GM21360 (cell line): ENCODE results near the gene CITED2.
"Not testable (repeated sequence)": the region's sequence is repeated elsewhere in the genome, so short reads cannot be mapped to it uniquely, and the experiment has no call there.

Experiments
- ATAC-seq: cut with Tn5 transposase; IDR thresholded peaks from one replicate; pipeline ENCODE4 v1.9.1; 2021; ENCODE audit warnings: mild to moderate bottlenecking, moderate library complexity; ENCODE audit not compliant: unreplicated experiment

The CITED2 gene

GRCh38 chr6:139374357-139375225, at the start of gene CITED2:
Gene CITED2 (minus strand): TSS chr6:139374648. CDS start chr6:139373944, 704 bp downstream.
- peak; percentile 68 for ATAC-seq

- no peak for ATAC-seq
Measured at GRCh38 chr6:139423037-139423703, 48.7 kb upstream of the CITED2 start.

GRCh38 chr6:139422105-139423036, 47.9 kb upstream of the CITED2 start:
- no peak for ATAC-seq

GRCh38 chr6:139418481-139419132, 44.2 kb upstream of the CITED2 start:
- no peak for ATAC-seq

- no peak for ATAC-seq
Measured at GRCh38 chr6:139416146-139416545, 41.7 kb upstream of the CITED2 start.

- no peak for ATAC-seq
Measured at GRCh38 chr6:139415365-139415764, 40.9 kb upstream of the CITED2 start.

- not testable (repeated sequence) for ATAC-seq
Measured at GRCh38 chr6:139412103-139412502, 37.7 kb upstream of the CITED2 start.

- no peak for ATAC-seq
Measured at GRCh38 chr6:139409026-139409425, 34.6 kb upstream of the CITED2 start.

- no peak for ATAC-seq
Measured at GRCh38 chr6:139407718-139408222, 33.3 kb upstream of the CITED2 start.

GRCh38 chr6:139406577-139407343, 32.3 kb upstream of the CITED2 start:
- no peak for ATAC-seq

GRCh38 chr6:139402876-139403386, 28.5 kb upstream of the CITED2 start:
- no peak for ATAC-seq

- no peak for ATAC-seq
Measured at GRCh38 chr6:139398658-139399057, 24.2 kb upstream of the CITED2 start.

- ATAC-seq: no peak
Measured at GRCh38 chr6:139395891-139396301, 21.4 kb upstream of the CITED2 start.

- no peak for ATAC-seq
Measured at GRCh38 chr6:139395371-139395770, 20.9 kb upstream of the CITED2 start.

GRCh38 chr6:139394027-139394649, 19.7 kb upstream of the CITED2 start:
- no peak for ATAC-seq

- ATAC-seq: peak; percentile 98
Measured at GRCh38 chr6:139392794-139393193, 18.3 kb upstream of the CITED2 start.

- ATAC-seq: no peak
Measured at GRCh38 chr6:139391709-139392108, 17.3 kb upstream of the CITED2 start.

GRCh38 chr6:139390447-139390846, 16.0 kb upstream of the CITED2 start:
- no peak for ATAC-seq

GRCh38 chr6:139388384-139388783, 13.9 kb upstream of the CITED2 start:
- ATAC-seq: no peak
